Measurements from ENCODE around the gene SLMAP.

- TF ChIP-seq POLR2A (IDR thresholded peaks at IDR 0.05) (no peak), EP300 (IDR thresholded peaks at IDR 0.05) (no peak), POLR2AphosphoS5 (IDR thresholded peaks at IDR 0.05) (no peak)
- TF ChIP-seq, protein P1, sequence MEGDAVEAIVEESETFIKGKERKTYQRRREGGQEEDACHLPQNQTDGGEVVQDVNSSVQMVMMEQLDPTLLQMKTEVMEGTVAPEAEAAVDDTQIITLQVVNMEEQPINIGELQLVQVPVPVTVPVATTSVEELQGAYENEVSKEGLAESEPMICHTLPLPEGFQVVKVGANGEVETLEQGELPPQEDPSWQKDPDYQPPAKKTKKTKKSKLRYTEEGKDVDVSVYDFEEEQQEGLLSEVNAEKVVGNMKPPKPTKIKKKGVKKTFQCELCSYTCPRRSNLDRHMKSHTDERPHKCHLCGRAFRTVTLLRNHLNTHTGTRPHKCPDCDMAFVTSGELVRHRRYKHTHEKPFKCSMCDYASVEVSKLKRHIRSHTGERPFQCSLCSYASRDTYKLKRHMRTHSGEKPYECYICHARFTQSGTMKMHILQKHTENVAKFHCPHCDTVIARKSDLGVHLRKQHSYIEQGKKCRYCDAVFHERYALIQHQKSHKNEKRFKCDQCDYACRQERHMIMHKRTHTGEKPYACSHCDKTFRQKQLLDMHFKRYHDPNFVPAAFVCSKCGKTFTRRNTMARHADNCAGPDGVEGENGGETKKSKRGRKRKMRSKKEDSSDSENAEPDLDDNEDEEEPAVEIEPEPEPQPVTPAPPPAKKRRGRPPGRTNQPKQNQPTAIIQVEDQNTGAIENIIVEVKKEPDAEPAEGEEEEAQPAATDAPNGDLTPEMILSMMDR (IDR thresholded peaks at IDR 0.05), result no peak
Measured at GRCh38 chr3:57953576-57953975, 197.5 kb downstream of the SLMAP start.

Data from sigmoid colon (tissue), 4 donors.